DND-41 (cell line): Measurements from ENCODE around the gene NAA15.
"Not testable (repeated sequence)": the region's sequence is repeated elsewhere in the genome, so short reads cannot be mapped to it uniquely, and the experiment has no call there.

Experiments
- ATAC-seq: fragments of 200-7000 bp; cut with Tn5 transposase; 3 replicates; pipeline ENCODE4 v1.9.1; 2021; ENCODE audit warnings: low read depth; ENCODE audit not compliant: insufficient read depth
- DNase-seq: peaks from one replicate; pipeline ENCODE4 v3.0.0-alpha.2; 2020
- H2AFZ ChIP-seq: 2 replicates; pipeline ENCODE4 v1.6.0; 2012; ENCODE audit warnings: low read depth, low read length
- H3K27ac ChIP-seq: 2 replicates; pipeline ENCODE4 v1.5.1; 2012; ENCODE audit warnings: low read length, inconsistent platforms
- H3K27me3 ChIP-seq: fragments of 200-600 bp; sonication (generic); 2 replicates; pipeline ENCODE4 v1.6.0; 2012; ENCODE audit warnings: low read length, mild to moderate bottlenecking, inconsistent platforms; ENCODE audit not compliant: insufficient read depth, poor library complexity
- H3K36me3 ChIP-seq: 2 replicates; pipeline ENCODE4 v1.5.1; 2012; ENCODE audit warnings: low read length, inconsistent platforms; ENCODE audit not compliant: insufficient read depth
- H3K4me1 ChIP-seq: 2 replicates; pipeline ENCODE4 v1.5.1; 2012; ENCODE audit warnings: mild to moderate bottlenecking, low read length; ENCODE audit not compliant: insufficient read depth
- H3K4me2 ChIP-seq: 2 replicates; pipeline ENCODE4 v1.6.0; 2012; ENCODE audit warnings: mild to moderate bottlenecking, moderate library complexity, low read length, inconsistent platforms; ENCODE audit not compliant: insufficient read depth
- H3K4me3 ChIP-seq, 2 experiments: fragments of 200-600 bp in 1 of 2; shearing (Covaris generic) in 1 of 2; 2 replicates each; pipeline ENCODE4 v1.5.1; 2012 to 2016; ENCODE audit warnings: inconsistent platforms in 2 of 2, low read length in 2 of 2, mild to moderate bottlenecking in 2 of 2, low read depth in 1 of 2, moderate library complexity in 1 of 2
- H3K79me2 ChIP-seq: 2 replicates; pipeline ENCODE4 v1.6.0; 2012; ENCODE audit warnings: low read length, inconsistent platforms; ENCODE audit not compliant: insufficient read depth
- H3K9ac ChIP-seq: 2 replicates; pipeline ENCODE4 v1.6.0; 2012; ENCODE audit warnings: low read depth, mild to moderate bottlenecking, inconsistent platforms, low read length, moderate library complexity
- H3K9me3 ChIP-seq: 2 replicates; pipeline ENCODE4 v1.5.1; 2012; ENCODE audit warnings: low read length, moderate library complexity, mild to moderate bottlenecking, inconsistent platforms; ENCODE audit not compliant: insufficient read depth, severe bottlenecking
- H4K20me1 ChIP-seq: 2 replicates; pipeline ENCODE4 v1.6.0; 2012; ENCODE audit warnings: low read length; ENCODE audit not compliant: insufficient read depth
- CTCF ChIP-seq: IDR thresholded peaks from 2 replicates; pipeline ENCODE4 v1.5.1; 2012; ENCODE audit warnings: borderline replicate concordance, low read length, moderate library complexity, mild to moderate bottlenecking; ENCODE audit not compliant: poor library complexity, severe bottlenecking; ENCODE audit errors: extremely low read depth
- EZH2 ChIP-seq: IDR thresholded peaks from 3 replicates; pipeline ENCODE4 v1.6.1; 2012; ENCODE audit warnings: borderline replicate concordance, low read depth, mild to moderate bottlenecking, moderate library complexity, low read length, inconsistent platforms; ENCODE audit not compliant: severe bottlenecking

The NAA15 gene

GRCh38 chr4:139317635-139318034 is 16.3 kb downstream of the NAA15 start:
- Histone ChIP-seq H3K9me3 (no peaks in the 10 kb centered on the region), H3K79me2 (peaks cover 100% of the 10 kb centered on the region), H4K20me1 (peaks cover 85% of the 10 kb centered on the region), H3K27ac (no peak overlapping the region), H3K36me3 (peaks cover 14% of the 10 kb centered on the region), H3K27me3 (no peaks in the 10 kb centered on the region), H3K9ac (no peak overlapping the region), H2AFZ (no peak overlapping the region), H3K4me2 (no peak overlapping the region), H3K4me1 (peaks cover 3% of the 10 kb centered on the region; the same call in 1 of the 2 replicates), H3K4me3 (no peak overlapping the region)
- ATAC-seq (no peak), DNase-seq (no peak)
- TF ChIP-seq EZH2 (no peak), CTCF (no peak)

DNA sequence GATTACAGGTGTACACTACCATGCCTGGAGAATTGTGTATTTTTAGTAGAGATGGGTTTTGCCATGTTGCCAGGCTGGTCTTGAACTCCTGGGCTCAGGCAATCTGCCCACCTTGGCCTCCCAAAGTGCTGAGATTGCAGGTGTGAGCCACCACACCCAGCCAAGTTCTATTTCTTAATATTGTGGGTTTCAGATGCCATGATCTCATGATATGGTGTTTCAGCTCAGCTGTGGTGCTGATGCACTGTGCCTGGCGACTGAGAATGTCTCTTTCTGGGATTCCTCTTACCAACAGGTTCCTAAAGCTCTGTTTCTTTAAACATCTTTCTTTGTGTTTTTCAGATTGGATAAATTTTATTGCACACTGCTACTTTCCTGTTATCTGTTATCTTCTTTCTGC is 18.3 kb downstream of the NAA15 start:
- H3K36me3 ChIP-seq = peaks cover 9% of the 10 kb centered on the region
- H2AFZ ChIP-seq = no peak overlapping the region
- H3K27ac ChIP-seq = no peak overlapping the region
- TF ChIP-seq EZH2 (no peak), CTCF (no peak)
- no peak overlapping the region for H3K4me2 ChIP-seq
- H3K9ac ChIP-seq = no peak overlapping the region
- H3K9me3 ChIP-seq = no peaks in the 10 kb centered on the region
- peaks cover 87% of the 10 kb centered on the region for H4K20me1 ChIP-seq
- ATAC-seq = peak; percentile 20; the same call in 1 of the 3 replicates
- no peak overlapping the region for H3K4me3 ChIP-seq
- peaks cover 100% of the 10 kb centered on the region for H3K79me2 ChIP-seq
- H3K27me3 ChIP-seq = no peaks in the 10 kb centered on the region
- no peak for DNase-seq
- peaks cover 3% of the 10 kb centered on the region; the same call in 1 of the 2 replicates for H3K4me1 ChIP-seq

GRCh38 chr4:139322070-139322469 is 20.8 kb downstream of the NAA15 start:
- Histone ChIP-seq H4K20me1 (peaks cover 86% of the 10 kb centered on the region), H3K36me3 (peaks cover 12% of the 10 kb centered on the region; the same call in 1 of the 2 replicates), H3K79me2 (peaks cover 100% of the 10 kb centered on the region)
- not testable (repeated sequence) for H3K4me1 ChIP-seq, ATAC-seq, DNase-seq, H3K27ac ChIP-seq, H3K4me2 ChIP-seq, H3K4me3 ChIP-seq, H3K9me3 ChIP-seq, H3K9ac ChIP-seq, H3K27me3 ChIP-seq, H2AFZ ChIP-seq

DNA sequence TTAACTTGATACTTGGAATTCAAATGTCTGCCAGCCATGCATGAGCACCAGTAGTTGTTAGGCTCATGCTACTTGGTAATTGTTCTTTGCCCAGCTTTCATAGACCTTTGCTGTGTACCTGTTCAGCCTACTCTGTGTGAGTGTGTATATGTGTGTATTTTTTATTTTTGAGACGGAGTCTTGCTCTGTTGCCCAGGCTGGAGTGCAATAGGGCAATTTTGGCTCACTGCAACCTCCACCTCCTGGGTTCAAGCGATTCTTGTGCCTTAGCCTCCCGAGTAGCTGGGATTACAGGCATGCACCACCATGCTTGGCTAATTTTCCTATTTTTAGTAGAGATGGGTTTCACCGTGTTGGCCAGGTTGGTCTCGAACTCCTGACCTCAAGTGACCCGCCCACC is 21.2 kb downstream of the NAA15 start:
- not testable (repeated sequence) for H3K4me3 ChIP-seq, H3K9ac ChIP-seq, H3K4me2 ChIP-seq, H2AFZ ChIP-seq, DNase-seq, H3K4me1 ChIP-seq, ATAC-seq, H3K27me3 ChIP-seq, H3K9me3 ChIP-seq, H3K27ac ChIP-seq
- H4K20me1 ChIP-seq = peaks cover 81% of the 10 kb centered on the region
- H3K36me3 ChIP-seq = peaks cover 16% of the 10 kb centered on the region
- H3K79me2 ChIP-seq = peaks cover 100% of the 10 kb centered on the region
